CD4-positive, alpha-beta T cell treated with Interleukin-4 for 4 hours (primary cell): ENCODE data around the gene GRIK3.
"Not testable (repeated sequence)": the region's sequence is repeated elsewhere in the genome, so short reads cannot be mapped to it uniquely, and the experiment has no call there.

Experiments used
- DNase-seq: peaks from one replicate; pipeline ENCODE4 v3.0.0-alpha.2; 2020

GRIK3 gene

GRCh38 chr1:36776256-36776655 is 258.1 kb downstream of the GRIK3 start:
- no peak for DNase-seq

DNA sequence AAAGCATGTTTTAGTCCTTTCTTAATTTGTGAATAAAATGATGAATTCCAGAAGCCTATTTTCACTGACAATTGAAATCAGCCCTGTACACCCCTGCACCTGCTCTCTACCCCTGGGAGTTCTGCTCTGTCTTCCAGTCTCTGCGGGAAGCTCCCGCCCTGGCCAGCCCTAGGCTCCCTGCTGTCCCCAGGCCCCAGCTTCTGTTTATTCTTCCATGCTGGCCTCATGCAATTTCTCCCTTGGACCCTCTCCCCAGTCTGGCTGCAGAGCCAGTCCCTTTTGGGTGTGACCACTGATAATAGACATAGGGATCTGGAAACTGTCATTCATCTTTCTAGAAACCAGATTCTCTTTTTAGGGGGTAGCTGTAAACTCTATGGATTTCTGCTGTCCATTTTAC is 258.6 kb downstream of the GRIK3 start:
- DNase-seq, result no peak

DNA sequence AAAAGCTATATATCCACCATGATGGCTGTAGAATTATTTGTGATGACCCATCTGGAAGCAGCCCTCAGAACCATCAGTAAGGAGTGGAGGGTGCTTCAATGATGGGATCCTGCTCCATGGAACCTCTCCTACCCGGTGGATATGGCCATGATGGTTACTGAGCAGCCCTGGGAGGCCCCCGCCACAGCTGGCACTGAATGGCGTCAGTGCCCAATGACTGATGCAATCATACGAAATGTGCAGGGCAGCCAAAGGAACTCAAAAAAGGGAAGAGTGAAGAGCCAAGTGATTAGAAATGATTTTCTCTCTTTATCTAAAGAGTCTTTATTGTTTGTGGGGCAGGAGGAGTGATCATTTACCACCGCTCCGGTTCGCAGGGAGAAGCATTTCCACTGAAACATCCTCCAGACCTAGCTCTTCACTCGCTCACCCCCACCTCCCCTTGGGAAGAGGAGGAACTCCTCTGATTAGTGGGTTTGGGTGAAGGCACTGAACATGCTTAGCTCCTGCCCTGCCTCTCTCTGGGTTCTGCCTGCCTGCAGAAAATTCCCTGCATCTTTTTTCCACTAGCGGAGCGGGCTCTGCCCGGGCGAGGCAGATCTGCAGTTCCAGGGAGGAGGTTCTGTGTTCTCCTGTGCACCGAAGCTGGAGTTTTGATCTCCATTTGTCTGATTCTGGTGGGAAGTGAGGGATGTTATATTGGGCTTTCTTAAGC is 260.3 kb downstream of the GRIK3 start:
- DNase-seq, result no peak

GRCh38 chr1:36772647-36773495 is 261.4 kb downstream of the GRIK3 start:
- no peak for DNase-seq

DNA sequence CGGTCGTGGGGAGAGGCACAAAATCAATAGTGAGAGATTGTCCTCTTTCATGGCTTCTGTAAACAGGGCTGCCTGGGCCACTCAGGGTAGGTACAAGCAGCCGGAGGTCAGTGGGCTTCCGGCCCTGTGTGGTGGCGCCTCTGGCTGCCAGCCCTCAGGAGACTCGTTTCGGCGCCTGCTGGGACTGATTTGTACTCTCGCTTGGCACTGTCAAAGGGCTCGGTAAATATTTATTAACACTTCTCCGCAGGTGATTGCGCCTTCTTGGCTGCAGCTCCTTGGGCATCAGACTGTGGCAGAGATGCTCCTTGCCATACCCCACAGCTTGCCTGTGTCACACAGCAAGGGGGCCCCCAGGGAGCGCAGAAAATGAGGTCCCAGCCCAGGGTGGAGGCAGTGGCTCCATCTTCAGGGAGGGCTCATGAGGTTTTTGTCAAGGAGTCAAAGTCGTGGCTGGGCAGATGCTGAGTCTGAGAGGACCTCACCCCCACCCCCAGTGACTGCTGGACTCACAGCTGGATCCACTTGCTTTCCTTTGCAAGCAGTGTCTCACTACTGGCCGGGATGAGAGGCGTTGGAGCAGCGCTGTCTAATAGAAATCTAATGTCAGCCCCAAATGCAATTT is 262.5 kb downstream of the GRIK3 start:
- DNase-seq, result no peak

DNA sequence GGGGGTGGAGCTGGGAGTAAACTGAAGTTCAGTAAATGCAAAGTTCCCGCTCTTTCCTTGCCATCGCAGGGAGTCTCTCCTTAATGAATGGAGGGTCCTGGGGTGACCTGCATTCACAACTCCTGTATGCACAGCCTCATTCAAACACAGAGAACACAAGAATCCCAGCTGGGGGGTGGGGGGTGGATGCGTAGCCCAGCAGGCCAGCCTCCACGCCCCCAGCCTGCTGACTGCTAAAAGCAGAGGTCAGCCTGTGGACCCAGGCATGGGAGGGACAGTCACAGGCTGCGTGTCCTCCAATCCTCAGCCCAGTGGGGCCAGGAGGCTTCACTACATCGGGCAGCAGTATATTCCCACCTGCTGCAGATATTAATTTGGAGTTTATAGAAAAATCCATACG is 263.1 kb downstream of the GRIK3 start:
- no peak for DNase-seq

DNA sequence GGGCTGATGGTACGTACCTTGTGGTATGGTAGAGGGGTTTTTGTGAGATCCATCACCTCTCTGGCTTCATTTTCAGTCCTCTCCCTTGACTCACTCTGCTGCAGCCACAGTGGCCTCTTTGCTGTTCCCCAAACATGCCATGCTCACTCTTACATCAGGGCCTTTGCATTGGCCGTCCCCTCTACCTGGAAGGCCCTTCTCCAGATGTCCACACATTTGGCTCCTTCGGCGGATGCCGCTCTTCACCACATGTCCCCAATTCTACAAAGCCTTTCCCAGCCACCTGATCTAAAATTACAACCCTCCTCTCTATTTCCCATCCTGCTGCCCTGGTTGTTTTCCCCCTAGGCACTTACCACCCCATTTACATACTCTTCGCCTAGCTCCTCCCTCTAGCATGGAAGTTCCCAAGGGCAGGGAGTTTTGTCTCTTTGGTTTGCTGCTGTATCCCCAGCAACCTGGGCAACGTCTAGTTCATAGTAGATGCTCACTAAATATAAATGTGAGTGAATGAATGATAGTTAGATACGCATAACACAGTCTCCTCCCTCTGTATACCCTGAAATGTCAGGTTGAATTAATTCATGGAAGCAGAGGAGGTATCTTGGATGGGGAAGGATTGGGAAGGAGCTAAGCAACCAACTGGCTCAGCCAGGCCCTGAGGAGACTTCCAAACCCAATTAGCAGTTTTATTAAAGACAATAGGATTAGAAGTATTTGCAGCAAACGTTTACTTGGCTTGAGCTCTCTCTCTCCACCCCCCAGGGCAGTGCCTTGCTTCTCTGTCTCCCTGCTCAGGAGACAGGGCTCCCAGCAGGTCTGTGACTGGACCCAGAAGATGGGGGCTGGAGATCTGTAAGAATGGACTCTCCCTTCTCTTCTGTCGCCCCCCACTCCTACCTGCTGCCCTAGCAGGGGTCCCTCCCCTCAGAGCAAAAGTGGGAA is 264.2 kb downstream of the GRIK3 start:
- DNase-seq, result no peak

DNA sequence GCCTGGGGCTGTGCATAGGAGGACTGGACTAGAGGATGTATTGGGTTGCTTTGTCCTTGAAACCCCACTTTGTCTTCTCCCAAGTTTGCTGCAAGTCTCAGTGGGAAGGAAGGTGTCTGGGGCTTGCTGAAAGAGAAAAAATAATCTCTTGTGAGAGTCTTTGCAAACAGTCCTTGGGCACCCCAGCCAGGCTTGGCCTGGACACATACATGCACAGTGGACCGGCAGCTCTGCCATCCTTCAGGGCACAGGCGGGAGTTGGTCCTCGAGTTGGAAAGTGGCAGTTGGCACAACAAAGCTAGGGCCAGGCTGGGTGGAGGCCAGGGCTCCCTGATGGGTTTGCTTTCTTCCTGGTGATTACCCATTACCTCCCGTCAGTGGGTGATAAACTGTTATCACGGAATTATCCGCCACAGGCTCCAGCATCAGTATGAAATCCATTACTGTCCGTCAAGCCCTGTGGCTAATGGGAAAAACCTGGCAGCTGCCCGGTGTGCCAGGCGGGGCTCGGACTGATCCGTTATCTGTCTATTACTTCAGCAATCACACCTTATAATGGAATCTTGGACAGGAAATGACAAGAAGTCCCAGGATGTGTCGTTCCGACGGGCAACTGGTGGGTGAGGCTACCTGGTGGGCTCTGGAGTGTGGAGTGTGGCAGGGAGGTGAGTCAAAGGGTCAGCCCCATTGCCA is 265.7 kb downstream of the GRIK3 start:
- DNase-seq, result no peak

GRCh38 chr1:36767429-36767828 is 266.9 kb downstream of the GRIK3 start:
- DNase-seq, result not testable (repeated sequence)

DNA sequence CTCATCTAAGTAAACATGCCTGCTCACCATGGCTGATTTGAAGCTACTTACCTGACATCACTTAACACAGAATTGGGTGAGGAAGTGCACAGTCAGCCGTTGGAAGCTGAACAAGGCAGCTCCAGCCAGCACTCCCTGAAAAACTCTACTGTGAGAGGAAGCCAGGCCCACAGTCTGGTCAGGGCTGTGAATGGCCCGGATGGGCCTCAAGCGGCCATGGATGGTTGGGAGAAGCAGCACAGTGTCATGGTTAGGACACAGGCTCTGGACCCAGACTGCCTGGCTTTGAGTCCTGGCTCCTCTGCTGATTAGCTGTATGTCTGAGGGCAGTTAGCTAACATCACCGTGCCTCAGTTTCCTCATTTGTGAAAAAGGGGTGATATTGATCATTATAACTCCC is 267.8 kb downstream of the GRIK3 start:
- no peak for DNase-seq

- DNase-seq, result no peak
Observed at GRCh38 chr1:36765785-36766300, 268.5 kb downstream of the GRIK3 start.

GRCh38 chr1:36764798-36765197 is 269.5 kb downstream of the GRIK3 start:
- no peak for DNase-seq

- no peak for DNase-seq
Observed at GRCh38 chr1:36763771-36764170, 270.5 kb downstream of the GRIK3 start.

- DNase-seq, result no peak
Observed at GRCh38 chr1:36762174-36762573, 272.1 kb downstream of the GRIK3 start.

GRCh38 chr1:36761113-36761512 is 273.2 kb downstream of the GRIK3 start:
- DNase-seq, result no peak

GRCh38 chr1:36760081-36760480 is 274.2 kb downstream of the GRIK3 start:
- no peak for DNase-seq

- DNase-seq, result no peak
Observed at GRCh38 chr1:36759355-36759754, 275.0 kb downstream of the GRIK3 start.

DNA sequence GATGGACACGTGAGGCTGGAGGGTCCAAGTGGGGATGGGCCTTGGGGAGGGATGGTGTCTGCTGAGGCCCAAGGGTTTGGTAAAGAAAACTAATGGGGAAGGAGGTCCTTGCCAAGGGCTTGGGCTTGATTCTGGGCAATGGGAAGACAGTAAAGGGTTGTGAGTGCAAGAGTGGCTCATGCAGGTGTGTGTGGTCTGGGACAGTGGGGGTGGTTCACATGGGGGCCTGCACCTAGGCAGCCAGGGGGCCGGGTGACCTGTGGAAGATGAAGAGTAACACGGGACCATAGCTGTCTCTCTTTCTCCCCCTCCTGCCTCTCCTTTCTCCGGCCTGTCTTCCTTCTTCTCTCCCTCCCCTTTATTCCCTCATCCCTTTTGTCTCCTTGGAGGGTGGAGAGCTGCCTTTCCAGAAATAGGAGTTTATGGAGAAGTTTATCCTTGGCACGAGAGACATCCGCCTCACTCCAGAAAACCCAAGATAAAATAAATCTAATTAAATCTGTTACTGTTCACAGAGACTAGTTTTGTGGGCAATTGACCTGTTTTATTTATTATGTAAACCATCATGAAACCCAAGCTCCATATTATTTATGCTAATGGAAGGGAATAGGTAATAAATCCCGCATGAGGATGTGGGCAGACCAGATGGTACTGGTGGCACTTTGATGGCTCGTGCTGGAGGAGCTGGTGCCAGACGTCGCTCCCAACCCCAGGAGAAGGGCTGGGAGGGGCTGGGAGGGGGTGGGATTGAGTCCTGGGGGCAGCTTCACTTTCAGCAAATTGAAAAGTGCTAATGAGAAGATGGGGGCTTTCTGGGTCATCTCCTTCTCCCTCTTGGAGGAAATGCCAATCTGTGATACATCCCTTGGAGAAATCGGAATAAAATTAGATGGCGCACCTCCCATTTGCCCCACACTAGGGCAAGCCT is 278.7 kb downstream of the GRIK3 start:
- DNase-seq, result no peak

- DNase-seq, result no peak
Observed at GRCh38 chr1:36754366-36754765, 279.9 kb downstream of the GRIK3 start.

- no peak for DNase-seq
Observed at GRCh38 chr1:36753451-36753850, 280.9 kb downstream of the GRIK3 start.

DNA sequence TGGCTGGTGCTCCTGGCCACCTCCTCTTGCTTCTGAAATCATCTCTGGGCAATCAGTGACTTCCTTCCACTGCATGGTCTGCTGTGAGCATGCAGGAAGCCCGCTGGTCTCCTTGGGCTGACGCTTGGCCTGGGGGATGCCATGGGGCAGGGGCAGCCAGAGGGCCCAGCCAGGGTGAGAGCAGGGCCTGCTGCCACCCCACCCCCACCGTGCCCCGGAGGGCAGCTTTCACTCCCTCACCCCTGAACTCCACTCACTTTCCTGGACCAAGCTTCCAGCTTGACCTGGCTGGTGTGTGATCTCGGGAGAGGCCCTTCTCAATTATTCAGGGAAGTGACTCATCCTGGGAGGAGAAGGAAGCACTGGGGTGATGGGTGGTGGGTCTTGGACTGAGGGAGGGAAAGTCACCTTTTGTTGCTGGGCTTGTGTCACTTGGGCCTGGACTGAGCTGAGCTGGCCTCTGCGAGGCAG is 281.4 kb downstream of the GRIK3 start:
- DNase-seq, result no peak
